ENCODE data around the gene KRT10. TPM values are rescaled to one million over a fixed set of nuclear protein-coding genes. Genes with fewer than 3 reads are reported as not detected.

KRT10 gene
- total RNA-seq, 1 experiment from 2014 or later: 28.4 TPM

DNA sequence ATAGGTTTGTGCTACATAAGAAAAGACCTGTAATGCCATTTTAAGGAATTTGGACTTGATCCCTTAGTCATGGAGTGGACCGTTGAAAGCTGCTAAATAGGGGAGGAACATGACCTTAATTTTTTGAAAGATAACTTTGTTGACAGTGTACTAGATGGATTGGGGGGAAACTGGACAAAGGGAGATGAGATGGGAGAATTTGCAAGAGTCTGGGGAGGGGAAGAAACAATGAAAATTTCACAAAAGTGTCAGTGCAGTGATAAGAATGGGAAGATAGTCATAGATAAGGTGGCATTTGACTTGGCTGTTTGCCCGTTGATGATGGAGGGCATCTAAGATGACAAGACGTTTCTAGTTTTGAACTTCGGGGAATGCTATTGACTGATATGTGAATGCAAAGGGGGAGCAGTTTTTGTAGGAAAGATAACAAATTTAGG lies 22.3 kb upstream of the KRT10 start:
- Histone ChIP-seq H3K23ac (ENCODE audit: insufficient read length, low read depth, low read length) (no peak overlapping the region), H3K4me2 (ENCODE audit: insufficient read depth, insufficient read length, low read length) (no peak overlapping the region), H3K9ac (ENCODE audit: extremely low read depth, insufficient read length, low read length) (no peak overlapping the region), H2AK5ac (ENCODE audit: insufficient read length, low read length) (no peak overlapping the region), H3K4me1 (ENCODE audit: insufficient read depth, low read length) (no peaks in the 10 kb centered on the region), H2BK12ac (ENCODE audit: insufficient read length, low read depth, low read length) (no peak overlapping the region), H3K9me3 (ENCODE audit: control insufficient read depth, low read depth, low read length) (no peaks in the 10 kb centered on the region), H4K8ac (replicated peaks; ENCODE audit: insufficient read length, low read depth, low read length) (no peak overlapping the region), H3K79me1 (ENCODE audit: insufficient read depth, low read depth, low read length, poor library complexity, severe bottlenecking) (no peaks in the 10 kb centered on the region), H2BK5ac (ENCODE audit: insufficient read length, low read length) (no peak overlapping the region), H3K18ac (ENCODE audit: insufficient read length, low read depth, low read length) (no peak overlapping the region), H2AFZ (ENCODE audit: low read length) (no peak overlapping the region), H3K27me3 (ENCODE audit: insufficient read depth, low read length) (no peaks in the 10 kb centered on the region), H4K20me1 (ENCODE audit: control insufficient read depth, insufficient read depth, insufficient read length) (no peaks in the 10 kb centered on the region), H3T11ph (ENCODE audit: low read length) (no peak overlapping the region), H3K4ac (ENCODE audit: low read depth, low read length) (no peak overlapping the region), H4K91ac (ENCODE audit: insufficient read length, low read depth, low read length) (no peak overlapping the region), H2BK120ac (ENCODE audit: low read depth, low read length, poor library complexity, severe bottlenecking) (no peak overlapping the region), H2BK20ac (ENCODE audit: low read depth, low read length, poor library complexity, severe bottlenecking) (no peak overlapping the region), H3K14ac (ENCODE audit: insufficient read depth, low read length) (no peak overlapping the region), H3K27ac (ENCODE audit: insufficient read length, low read depth, low read length) (no peak overlapping the region), H3K23me2 (ENCODE audit: insufficient read length, low read depth, low read length, poor library complexity, severe bottlenecking) (no peaks in the 10 kb centered on the region), H3K79me2 (ENCODE audit: insufficient read depth, low read length) (no peaks in the 10 kb centered on the region), H2BK15ac (ENCODE audit: low read depth, low read length) (no peak overlapping the region), H3K56ac (ENCODE audit: insufficient read length, low read depth, low read length) (no peak overlapping the region), H4K5ac (ENCODE audit: insufficient read length, low read depth, low read length) (no peak overlapping the region)
- Mint-ChIP-seq H3K9me3 (no peaks in the 10 kb centered on the region), H3K36me3 (ENCODE audit: insufficient read depth in 1 of 3, low read depth in 3 of 3) (no peaks in the 10 kb centered on the region), H3K27me3 (ENCODE audit: low read depth) (peaks cover 84% of the 10 kb centered on the region), H3K27ac (no peak overlapping the region), H3K4me3 (no peak overlapping the region), H3K4me1 (peaks cover 4% of the 10 kb centered on the region in 2 experiments)
- no peak for DNase-seq
- no CpG with 5 or more reads among the region's 4 CpGs for WGBS (ENCODE audit: extremely low coverage, insufficient read length, low lambda C conversion rate)
- TF ChIP-seq, protein P1, sequence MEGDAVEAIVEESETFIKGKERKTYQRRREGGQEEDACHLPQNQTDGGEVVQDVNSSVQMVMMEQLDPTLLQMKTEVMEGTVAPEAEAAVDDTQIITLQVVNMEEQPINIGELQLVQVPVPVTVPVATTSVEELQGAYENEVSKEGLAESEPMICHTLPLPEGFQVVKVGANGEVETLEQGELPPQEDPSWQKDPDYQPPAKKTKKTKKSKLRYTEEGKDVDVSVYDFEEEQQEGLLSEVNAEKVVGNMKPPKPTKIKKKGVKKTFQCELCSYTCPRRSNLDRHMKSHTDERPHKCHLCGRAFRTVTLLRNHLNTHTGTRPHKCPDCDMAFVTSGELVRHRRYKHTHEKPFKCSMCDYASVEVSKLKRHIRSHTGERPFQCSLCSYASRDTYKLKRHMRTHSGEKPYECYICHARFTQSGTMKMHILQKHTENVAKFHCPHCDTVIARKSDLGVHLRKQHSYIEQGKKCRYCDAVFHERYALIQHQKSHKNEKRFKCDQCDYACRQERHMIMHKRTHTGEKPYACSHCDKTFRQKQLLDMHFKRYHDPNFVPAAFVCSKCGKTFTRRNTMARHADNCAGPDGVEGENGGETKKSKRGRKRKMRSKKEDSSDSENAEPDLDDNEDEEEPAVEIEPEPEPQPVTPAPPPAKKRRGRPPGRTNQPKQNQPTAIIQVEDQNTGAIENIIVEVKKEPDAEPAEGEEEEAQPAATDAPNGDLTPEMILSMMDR (conservative IDR thresholded peaks at IDR 0.05): no peak

Measured in H9 (cell line).